WTC11 (cell line): Measurements from ENCODE around the gene NR3C2.

Experiments used
- KAT7 ChIP-seq: sonication (generic); formaldehyde crosslinking; IDR thresholded peaks from 2 replicates; pipeline ENCODE4 v1.8.1; 2023; ENCODE audit warnings: missing genetic modification reagents, mild to moderate bottlenecking, borderline replicate concordance
- NR2C2 ChIP-seq: sonication (generic); formaldehyde crosslinking; IDR thresholded peaks from 2 replicates; pipeline ENCODE4 v1.8.0; 2022; ENCODE audit warnings: mild to moderate bottlenecking, missing genetic modification reagents
- TEAD4 ChIP-seq: sonication (generic); formaldehyde crosslinking; IDR thresholded peaks from 2 replicates; pipeline ENCODE4 v1.8.0; 2022; ENCODE audit warnings: mild to moderate bottlenecking, missing genetic modification reagents
- TF ChIP-seq, protein P1 (sequence below): fragments of 200-600 bp; IDR thresholded peaks from 2 replicates; pipeline ENCODE4 v1.8.0; 2022; ENCODE audit warnings: antibody characterized with exemption
- TF ChIP-seq, protein P2 (sequence below): sonication (generic); formaldehyde crosslinking; IDR thresholded peaks from 2 replicates; pipeline ENCODE4 v1.8.1; 2022; ENCODE audit warnings: low read depth, missing genetic modification reagents, borderline replicate concordance
- TF ChIP-seq, protein P3 (sequence below): sonication (generic); formaldehyde crosslinking; IDR thresholded peaks from 2 replicates; pipeline ENCODE4 v1.8.1; 2022; ENCODE audit warnings: mild to moderate bottlenecking, missing genetic modification reagents, moderate library complexity, borderline replicate concordance

DNA sequence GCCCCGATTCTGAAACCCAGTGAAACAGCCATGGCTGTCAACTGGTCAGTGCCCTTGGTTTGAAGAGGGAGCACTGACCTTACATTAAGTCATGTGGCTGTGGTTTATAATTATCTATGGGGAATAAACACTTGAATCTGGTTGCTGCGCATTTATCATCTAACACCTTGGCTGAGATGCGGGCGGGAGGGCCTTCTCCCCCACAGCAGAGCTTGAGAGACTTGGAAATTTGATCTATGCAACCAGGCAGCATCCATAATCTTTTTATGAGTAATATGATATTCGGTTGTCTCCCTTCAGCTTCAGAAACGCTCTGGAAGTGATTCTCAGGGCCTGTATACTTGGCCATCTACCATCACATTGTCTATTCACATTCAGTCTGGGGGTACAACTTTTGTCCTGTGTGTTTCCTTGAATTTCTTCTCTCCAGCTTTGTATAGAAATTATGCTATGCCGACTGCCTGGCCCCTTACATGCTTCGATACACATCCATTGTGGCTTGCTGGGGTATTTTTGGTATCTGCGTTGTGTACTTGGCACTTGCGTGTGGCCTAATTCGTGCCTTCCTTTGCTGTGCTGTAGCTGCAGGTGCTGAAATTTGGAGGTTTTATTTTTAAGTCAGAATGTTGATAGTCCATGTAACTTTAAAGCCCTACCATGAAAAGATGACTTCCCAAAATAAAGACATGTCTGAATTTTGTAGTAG lies 388.8 kb downstream of the NR3C2 start:
- TF ChIP-seq, protein P1, sequence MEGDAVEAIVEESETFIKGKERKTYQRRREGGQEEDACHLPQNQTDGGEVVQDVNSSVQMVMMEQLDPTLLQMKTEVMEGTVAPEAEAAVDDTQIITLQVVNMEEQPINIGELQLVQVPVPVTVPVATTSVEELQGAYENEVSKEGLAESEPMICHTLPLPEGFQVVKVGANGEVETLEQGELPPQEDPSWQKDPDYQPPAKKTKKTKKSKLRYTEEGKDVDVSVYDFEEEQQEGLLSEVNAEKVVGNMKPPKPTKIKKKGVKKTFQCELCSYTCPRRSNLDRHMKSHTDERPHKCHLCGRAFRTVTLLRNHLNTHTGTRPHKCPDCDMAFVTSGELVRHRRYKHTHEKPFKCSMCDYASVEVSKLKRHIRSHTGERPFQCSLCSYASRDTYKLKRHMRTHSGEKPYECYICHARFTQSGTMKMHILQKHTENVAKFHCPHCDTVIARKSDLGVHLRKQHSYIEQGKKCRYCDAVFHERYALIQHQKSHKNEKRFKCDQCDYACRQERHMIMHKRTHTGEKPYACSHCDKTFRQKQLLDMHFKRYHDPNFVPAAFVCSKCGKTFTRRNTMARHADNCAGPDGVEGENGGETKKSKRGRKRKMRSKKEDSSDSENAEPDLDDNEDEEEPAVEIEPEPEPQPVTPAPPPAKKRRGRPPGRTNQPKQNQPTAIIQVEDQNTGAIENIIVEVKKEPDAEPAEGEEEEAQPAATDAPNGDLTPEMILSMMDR, result no peak
- TF ChIP-seq KAT7 (CRISPR knock-in tag) (no peak), NR2C2 (no peak), TEAD4 (no peak)
- TF ChIP-seq, protein P2, sequence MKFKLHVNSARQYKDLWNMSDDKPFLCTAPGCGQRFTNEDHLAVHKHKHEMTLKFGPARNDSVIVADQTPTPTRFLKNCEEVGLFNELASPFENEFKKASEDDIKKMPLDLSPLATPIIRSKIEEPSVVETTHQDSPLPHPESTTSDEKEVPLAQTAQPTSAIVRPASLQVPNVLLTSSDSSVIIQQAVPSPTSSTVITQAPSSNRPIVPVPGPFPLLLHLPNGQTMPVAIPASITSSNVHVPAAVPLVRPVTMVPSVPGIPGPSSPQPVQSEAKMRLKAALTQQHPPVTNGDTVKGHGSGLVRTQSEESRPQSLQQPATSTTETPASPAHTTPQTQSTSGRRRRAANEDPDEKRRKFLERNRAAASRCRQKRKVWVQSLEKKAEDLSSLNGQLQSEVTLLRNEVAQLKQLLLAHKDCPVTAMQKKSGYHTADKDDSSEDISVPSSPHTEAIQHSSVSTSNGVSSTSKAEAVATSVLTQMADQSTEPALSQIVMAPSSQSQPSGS (CRISPR knock-in tag), result no peak
- TF ChIP-seq, protein P3, sequence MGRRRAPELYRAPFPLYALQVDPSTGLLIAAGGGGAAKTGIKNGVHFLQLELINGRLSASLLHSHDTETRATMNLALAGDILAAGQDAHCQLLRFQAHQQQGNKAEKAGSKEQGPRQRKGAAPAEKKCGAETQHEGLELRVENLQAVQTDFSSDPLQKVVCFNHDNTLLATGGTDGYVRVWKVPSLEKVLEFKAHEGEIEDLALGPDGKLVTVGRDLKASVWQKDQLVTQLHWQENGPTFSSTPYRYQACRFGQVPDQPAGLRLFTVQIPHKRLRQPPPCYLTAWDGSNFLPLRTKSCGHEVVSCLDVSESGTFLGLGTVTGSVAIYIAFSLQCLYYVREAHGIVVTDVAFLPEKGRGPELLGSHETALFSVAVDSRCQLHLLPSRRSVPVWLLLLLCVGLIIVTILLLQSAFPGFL (CRISPR knock-in tag), result no peak
